GM15510 (cell line): ENCODE data around the gene TEX19.

Source experiments
- POLR2A ChIP-seq: IDR thresholded peaks from 3 replicates; pipeline ENCODE4 v1.6.1; 2011; ENCODE audit warnings: borderline replicate concordance; ENCODE audit not compliant: insufficient read length; ENCODE audit errors: extremely low read depth

Gene TEX19

GRCh38 chr17:82397449-82398335 lies 38.6 kb downstream of the TEX19 start:
- no peak for TF ChIP-seq POLR2A

- TF ChIP-seq POLR2A, result no peak
Observed at GRCh38 chr17:82399041-82399441, 40.0 kb downstream of the TEX19 start.

GRCh38 chr17:82399601-82400101 lies 40.6 kb downstream of the TEX19 start:
- TF ChIP-seq POLR2A, result no peak

GRCh38 chr17:82400206-82400605 lies 41.2 kb downstream of the TEX19 start:
- TF ChIP-seq POLR2A, result no peak

- TF ChIP-seq POLR2A, result no peak
Observed at GRCh38 chr17:82400830-82401229, 41.8 kb downstream of the TEX19 start.

- no peak for TF ChIP-seq POLR2A
Observed at GRCh38 chr17:82402865-82403264, 43.8 kb downstream of the TEX19 start.

- TF ChIP-seq POLR2A, result no peak
Observed at GRCh38 chr17:82403662-82404660, 44.9 kb downstream of the TEX19 start.

- TF ChIP-seq POLR2A, result no peak
Observed at GRCh38 chr17:82405051-82405450, 46.0 kb downstream of the TEX19 start.

GRCh38 chr17:82406131-82406671 lies 47.2 kb downstream of the TEX19 start:
- TF ChIP-seq POLR2A, result no peak

GRCh38 chr17:82407255-82407654 lies 48.2 kb downstream of the TEX19 start:
- no peak for TF ChIP-seq POLR2A

- TF ChIP-seq POLR2A, result no peak
Observed at GRCh38 chr17:82408288-82408937, 49.4 kb downstream of the TEX19 start.

- no peak for TF ChIP-seq POLR2A
Observed at GRCh38 chr17:82408938-82409318, 49.9 kb downstream of the TEX19 start.

- TF ChIP-seq POLR2A, result no peak
Observed at GRCh38 chr17:82410014-82410716, 51.1 kb downstream of the TEX19 start.
